Neural cell (in vitro differentiated cells): ENCODE measurements around the gene MLLT6. TPM values are rescaled to one million over a fixed set of nuclear protein-coding genes. Genes with fewer than 3 reads are reported as not detected.
"Not testable (repeated sequence)": the region's sequence is repeated elsewhere in the genome, so short reads cannot be mapped to it uniquely, and the experiment has no call there.

Source experiments
- H2AFZ ChIP-seq: fragments of 200-600, 300-800 bp; sonication (generic), shearing (Covaris generic); 2 replicates; pipeline ENCODE4 v1.6.0; 2014; ENCODE audit warnings: low read depth, mild to moderate bottlenecking, antibody characterized with exemption, low read length, moderate library complexity
- H3F3A ChIP-seq: fragments of 200-600 bp; shearing (Covaris generic); 2 replicates; pipeline ENCODE4 v1.6.1; 2016; ENCODE audit warnings: mild to moderate bottlenecking, moderate library complexity, mixed read lengths, antibody characterized with exemption, low read length; ENCODE audit not compliant: insufficient read depth, poor library complexity, severe bottlenecking
- H3K27ac ChIP-seq: fragments of 200-600, 300-800 bp; sonication (generic), shearing (Covaris generic); 2 replicates; pipeline ENCODE4 v1.5.1; 2014; ENCODE audit warnings: mild to moderate bottlenecking, low read length, moderate library complexity
- H3K27me3 ChIP-seq: fragments of 300-800, 200-600 bp; sonication (generic), shearing (Covaris generic); 2 replicates; pipeline ENCODE4 v1.6.0; 2014; ENCODE audit warnings: mild to moderate bottlenecking, low read depth, low read length, moderate library complexity; ENCODE audit not compliant: insufficient read depth
- H3K36me3 ChIP-seq: fragments of 300-800, 200-600 bp; sonication (generic), shearing (Covaris generic); 2 replicates; pipeline ENCODE4 v1.5.1; 2014; ENCODE audit warnings: mild to moderate bottlenecking, antibody characterized with exemption, low read length, moderate library complexity; ENCODE audit not compliant: insufficient read depth
- H3K4me2 ChIP-seq: fragments of 300-800, 200-600 bp; sonication (generic), shearing (Covaris generic); 2 replicates; pipeline ENCODE4 v1.6.0; 2014; ENCODE audit warnings: mild to moderate bottlenecking, low read length
- H3K4me3 ChIP-seq: fragments of 300-800, 200-600 bp; sonication (generic), shearing (Covaris generic); 2 replicates; pipeline ENCODE4 v1.5.1; 2014; ENCODE audit warnings: mild to moderate bottlenecking, low read length, moderate library complexity
- H3K79me2 ChIP-seq: fragments of 200-600 bp; shearing (Covaris generic); replicated peaks from 2 replicates; pipeline ENCODE4 v1.6.0; 2014; ENCODE audit warnings: mild to moderate bottlenecking, low read length, moderate library complexity; ENCODE audit not compliant: insufficient read depth
- H3K9ac ChIP-seq: fragments of 300-800, 200-600 bp; sonication (generic), shearing (Covaris generic); 2 replicates; pipeline ENCODE4 v1.6.1; 2016; ENCODE audit warnings: mild to moderate bottlenecking, low read length, mixed read lengths
- H3K9me2 ChIP-seq: fragments of 200-600 bp; shearing (Covaris generic); 2 replicates; pipeline ENCODE4 v1.6.1; 2016; ENCODE audit warnings: mild to moderate bottlenecking, low read length, mixed read lengths; ENCODE audit not compliant: insufficient read depth
- H3K9me3 ChIP-seq: fragments of 200-600, 300-800 bp; sonication (generic), shearing (Covaris generic); 2 replicates; pipeline ENCODE4 v1.6.1; 2016; ENCODE audit warnings: mild to moderate bottlenecking, mixed run types, low read length, moderate library complexity, mixed read lengths
- H4K20me1 ChIP-seq: fragments of 200-600 bp; shearing (Covaris generic); 2 replicates; pipeline ENCODE4 v1.6.1; 2016; ENCODE audit warnings: mild to moderate bottlenecking, mixed run types; ENCODE audit not compliant: insufficient read depth
- CTCF ChIP-seq: fragments of 450-650 bp; IDR thresholded peaks from 2 replicates; pipeline ENCODE4 v1.5.1; 2014; ENCODE audit warnings: antibody characterized with exemption, mild to moderate bottlenecking, moderate library complexity; ENCODE audit not compliant: poor library complexity, severe bottlenecking
- EP300 ChIP-seq: fragments of 450-650 bp; conservative IDR thresholded peaks from 2 replicates; pipeline ENCODE4 v1.6.1; 2014; ENCODE audit warnings: antibody characterized with exemption, mild to moderate bottlenecking, moderate library complexity; ENCODE audit not compliant: poor library complexity, severe bottlenecking
- EZH2 ChIP-seq: fragments of 200-600, 300-800 bp; shearing (Covaris generic), sonication (generic); IDR thresholded peaks from 2 replicates; pipeline ENCODE4 v1.6.1; 2014; ENCODE audit warnings: antibody characterized with exemption, low read length, borderline replicate concordance, mild to moderate bottlenecking; ENCODE audit not compliant: insufficient read depth, poor library complexity, severe bottlenecking
- MXI1 ChIP-seq: fragments of 450-650 bp; conservative IDR thresholded peaks from 2 replicates; pipeline ENCODE4 v1.6.1; 2014; ENCODE audit warnings: antibody characterized with exemption, mild to moderate bottlenecking; ENCODE audit not compliant: poor library complexity, severe bottlenecking
- POLR2AphosphoS5 ChIP-seq: IDR thresholded peaks from 2 replicates; pipeline ENCODE4 v1.6.1; 2012
- RAD21 ChIP-seq: fragments of 450-650 bp; conservative IDR thresholded peaks from 2 replicates; pipeline ENCODE4 v1.6.1; 2014; ENCODE audit warnings: antibody characterized with exemption, mild to moderate bottlenecking, moderate library complexity
- REST ChIP-seq: IDR thresholded peaks from 2 replicates; pipeline ENCODE4 v1.6.1; 2012; ENCODE audit warnings: borderline replicate concordance
- SMC3 ChIP-seq: fragments of 450-650 bp; conservative IDR thresholded peaks from 2 replicates; pipeline ENCODE4 v1.6.1; 2014; ENCODE audit warnings: antibody characterized with exemption, mild to moderate bottlenecking, moderate library complexity; ENCODE audit not compliant: poor library complexity
- TAF1 ChIP-seq: IDR thresholded peaks from 2 replicates; pipeline ENCODE4 v1.6.1; 2012; ENCODE audit warnings: low read depth
- polyA plus RNA-seq: library from polyadenylated mRNA; depleted of rRNA; stranded (reverse); fragments of >200 nt; gene quantifications from 2 replicates; pipeline ENCODE4 v1.2.3, GENCODE V29; 2014

The MLLT6 gene
- polyA plus RNA-seq, 1 donor from 2014 or later, result 19.7 TPM

GRCh38 chr17:38721802-38722201 is 16.7 kb downstream of the MLLT6 start:
- Histone ChIP-seq H3K9me2 (no peaks in the 10 kb centered on the region), H3K9ac (no peak overlapping the region), H3K4me3 (no peak overlapping the region), H3K36me3 (no peaks in the 10 kb centered on the region), H3K27ac (no peak overlapping the region), H2AFZ (no peak overlapping the region), H3F3A (no peaks in the 10 kb centered on the region), H3K79me2 (no peaks in the 10 kb centered on the region), H3K4me2 (no peak overlapping the region), H3K27me3 (no peaks in the 10 kb centered on the region), H3K9me3 (no peaks in the 10 kb centered on the region), H4K20me1 (no peaks in the 10 kb centered on the region)
- no peak for TF ChIP-seq TAF1
- TF ChIP-seq SMC3, result no peak
- TF ChIP-seq RAD21, result no peak
- no peak for TF ChIP-seq CTCF

- TF ChIP-seq EP300 (no peak), EZH2 (no peak)
- H3K9me2 ChIP-seq, result no peaks in the 10 kb centered on the region
- H3F3A ChIP-seq, result no peaks in the 10 kb centered on the region
- no peak overlapping the region for H3K27ac ChIP-seq
- H4K20me1 ChIP-seq, result no peaks in the 10 kb centered on the region
- H3K9ac ChIP-seq, result no peak overlapping the region
- H3K36me3 ChIP-seq, result no peaks in the 10 kb centered on the region
- H3K9me3 ChIP-seq, result no peaks in the 10 kb centered on the region
- H3K79me2 ChIP-seq, result no peaks in the 10 kb centered on the region
- H2AFZ ChIP-seq, result no peak overlapping the region
- no peak overlapping the region for H3K4me2 ChIP-seq
- H3K27me3 ChIP-seq, result no peaks in the 10 kb centered on the region
- no peak overlapping the region for H3K4me3 ChIP-seq
Observed at GRCh38 chr17:38724337-38724988, 19.4 kb downstream of the MLLT6 start.

- H3K27ac ChIP-seq, result no peak overlapping the region
- no peak for TF ChIP-seq TAF1
- no peak for TF ChIP-seq SMC3
- TF ChIP-seq EZH2, result no peak
- TF ChIP-seq EP300, result no peak
- TF ChIP-seq CTCF, result no peak
- TF ChIP-seq RAD21, result no peak
- TF ChIP-seq REST, result no peak
- TF ChIP-seq MXI1, result no peak
- no peak for TF ChIP-seq POLR2AphosphoS5
- no peaks in the 10 kb centered on the region for H3F3A ChIP-seq
Observed at GRCh38 chr17:38725066-38725465, 20.0 kb downstream of the MLLT6 start.

GRCh38 chr17:38726145-38726544 is 21.1 kb downstream of the MLLT6 start:
- not testable (repeated sequence) for H3K27ac ChIP-seq, H3K9me2 ChIP-seq, H3K4me2 ChIP-seq, H3K79me2 ChIP-seq, H3F3A ChIP-seq, H3K27me3 ChIP-seq, H3K36me3 ChIP-seq, H2AFZ ChIP-seq, H3K9me3 ChIP-seq, H4K20me1 ChIP-seq, H3K9ac ChIP-seq, H3K4me3 ChIP-seq

More at GRCh38 chr17:38725066-38725465, 20.0 kb downstream of the MLLT6 start:
- Histone ChIP-seq H3K9me3 (no peaks in the 10 kb centered on the region), H2AFZ (no peak overlapping the region), H3K79me2 (no peaks in the 10 kb centered on the region), H3K27me3 (no peaks in the 10 kb centered on the region), H3K4me2 (no peak overlapping the region), H3K36me3 (no peaks in the 10 kb centered on the region), H4K20me1 (no peaks in the 10 kb centered on the region), H3K9ac (no peak overlapping the region), H3K4me3 (no peak overlapping the region), H3K9me2 (no peaks in the 10 kb centered on the region)
